ENCODE results near the gene ING1.

The ING1 gene

DNA sequence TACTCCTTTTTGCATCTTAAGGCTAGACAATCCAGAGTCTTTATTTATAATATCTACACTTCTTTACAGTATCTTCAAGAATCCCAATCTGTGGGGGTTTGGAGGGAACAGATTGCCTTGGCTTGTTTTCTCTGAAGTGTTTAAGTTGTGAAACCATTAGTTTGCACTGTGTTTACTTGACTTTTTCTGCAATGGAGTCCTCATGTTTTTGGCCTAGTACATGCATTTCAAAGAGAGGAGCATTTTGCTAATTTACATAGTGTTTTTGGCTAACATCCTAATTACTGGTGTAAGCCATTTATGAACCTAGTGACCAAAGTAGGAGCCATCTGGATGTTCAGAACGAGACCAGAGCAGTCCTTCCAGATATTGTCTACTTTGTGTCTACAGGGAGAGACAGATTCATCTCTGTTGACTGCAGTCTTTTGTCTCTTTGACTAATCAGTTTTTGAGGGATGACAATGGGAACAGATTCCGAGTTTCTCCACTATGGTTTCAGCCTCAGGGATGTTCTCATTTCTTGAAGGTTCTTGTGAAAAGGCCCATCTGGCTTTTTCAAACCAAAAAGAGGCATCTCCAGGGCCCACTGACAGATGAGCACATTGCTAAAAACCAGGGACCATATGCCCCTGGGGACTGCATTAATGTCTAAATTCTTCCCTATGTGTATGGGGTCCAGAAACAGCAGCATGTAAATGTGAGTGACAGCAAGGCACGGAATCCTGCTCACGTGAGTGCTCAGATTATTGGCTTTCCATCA is 53.4 kb downstream of the ING1 start:
- no peak for TF ChIP-seq ZNF274 (IDR thresholded peaks at IDR 0.05; ENCODE audit: low read depth, low read length)
- H3K4me3 ChIP-seq (ENCODE audit: low read length): no peak overlapping the region

DNA sequence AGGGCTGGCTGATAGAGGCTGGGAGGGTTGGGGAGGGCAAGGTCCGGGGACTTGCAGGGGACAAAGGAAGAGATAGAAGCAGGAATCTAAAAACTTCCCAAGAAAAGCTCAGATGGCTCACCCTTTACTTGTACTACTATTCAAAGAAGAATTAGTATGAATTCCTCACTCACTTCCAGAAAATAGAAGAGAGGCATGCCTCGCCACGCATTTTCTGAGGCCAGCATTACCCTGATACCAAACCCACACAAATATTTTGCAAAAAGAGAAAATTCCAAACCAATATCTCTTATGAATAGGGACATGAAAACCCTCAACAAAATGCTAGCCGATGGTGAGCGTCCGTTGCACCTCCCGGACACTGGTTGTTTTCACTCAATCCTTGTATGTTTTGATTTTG is 54.0 kb downstream of the ING1 start:
- TF ChIP-seq ZNF274 (IDR thresholded peaks at IDR 0.05; ENCODE audit: low read depth, low read length): no peak

DNA sequence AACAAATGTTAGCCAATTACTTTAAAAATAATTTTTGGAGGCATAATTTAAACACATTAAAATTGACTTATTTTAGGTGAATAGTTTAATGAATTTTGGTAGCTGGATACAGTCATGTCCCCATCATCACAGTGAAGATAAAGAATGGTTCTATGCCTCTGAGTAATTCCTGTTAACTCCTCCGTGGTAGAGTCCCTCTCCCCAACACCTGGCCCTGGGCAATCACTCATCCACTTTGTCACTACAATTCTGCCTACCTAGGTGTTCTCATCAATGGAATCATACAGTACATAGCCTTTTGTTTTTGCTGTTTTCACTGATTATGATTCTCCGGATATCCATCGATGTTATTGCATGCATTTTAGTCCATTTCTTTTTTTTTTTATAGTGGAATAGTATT is 55.6 kb downstream of the ING1 start:
- no peak overlapping the region for H3K4me3 ChIP-seq (ENCODE audit: low read length)
- no peak for TF ChIP-seq ZNF274 (IDR thresholded peaks at IDR 0.05; ENCODE audit: low read depth, low read length)

More for the DNA sequence above, 54.0 kb downstream of the ING1 start:
- no peak overlapping the region for H3K4me3 ChIP-seq (ENCODE audit: low read length)

DNA sequence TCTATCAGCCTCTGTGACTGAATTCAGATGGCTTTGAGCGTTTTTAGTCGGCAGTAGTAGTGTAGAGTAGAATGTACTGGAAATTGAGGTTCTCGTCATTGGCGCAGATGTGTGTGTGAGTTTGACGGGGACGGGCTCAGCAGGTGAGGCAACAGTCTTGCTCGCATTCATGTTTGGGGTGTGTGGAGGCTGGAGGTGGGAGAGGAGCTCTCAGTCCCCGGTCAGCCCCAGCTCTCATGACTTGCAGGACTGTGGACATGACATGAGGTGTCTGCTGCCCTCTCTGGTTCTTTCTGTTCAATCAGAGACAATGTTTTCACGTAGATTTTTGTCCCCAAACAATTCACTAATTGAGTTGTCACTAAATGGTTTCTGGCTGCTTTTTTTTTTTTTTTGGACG is 57.2 kb downstream of the ING1 start:
- TF ChIP-seq ZNF274 (IDR thresholded peaks at IDR 0.05; ENCODE audit: low read depth, low read length): no peak
- no peak overlapping the region for H3K4me3 ChIP-seq (ENCODE audit: low read length)

DNA sequence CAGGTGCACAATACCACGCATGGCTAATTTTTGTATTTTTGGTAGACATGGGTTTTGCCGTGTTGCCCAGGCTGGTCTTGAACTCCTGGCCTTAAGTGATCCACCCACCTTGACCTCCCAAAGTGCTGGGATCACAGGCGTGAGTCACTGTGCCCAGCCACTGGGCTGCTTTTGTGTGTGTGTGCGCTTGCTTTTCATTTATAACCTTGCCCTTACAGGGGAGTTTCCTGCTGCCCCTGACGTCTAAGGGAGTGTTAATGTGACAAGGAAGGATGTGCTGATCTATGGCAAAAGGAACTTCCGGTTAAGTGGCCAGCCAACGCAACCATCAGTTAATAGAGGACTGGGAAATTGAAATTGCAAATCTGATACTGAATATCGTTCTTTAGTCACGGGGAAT is 57.7 kb downstream of the ING1 start:
- no peak overlapping the region for H3K4me3 ChIP-seq (ENCODE audit: low read length)
- TF ChIP-seq ZNF274 (IDR thresholded peaks at IDR 0.05; ENCODE audit: low read depth, low read length): no peak

DNA sequence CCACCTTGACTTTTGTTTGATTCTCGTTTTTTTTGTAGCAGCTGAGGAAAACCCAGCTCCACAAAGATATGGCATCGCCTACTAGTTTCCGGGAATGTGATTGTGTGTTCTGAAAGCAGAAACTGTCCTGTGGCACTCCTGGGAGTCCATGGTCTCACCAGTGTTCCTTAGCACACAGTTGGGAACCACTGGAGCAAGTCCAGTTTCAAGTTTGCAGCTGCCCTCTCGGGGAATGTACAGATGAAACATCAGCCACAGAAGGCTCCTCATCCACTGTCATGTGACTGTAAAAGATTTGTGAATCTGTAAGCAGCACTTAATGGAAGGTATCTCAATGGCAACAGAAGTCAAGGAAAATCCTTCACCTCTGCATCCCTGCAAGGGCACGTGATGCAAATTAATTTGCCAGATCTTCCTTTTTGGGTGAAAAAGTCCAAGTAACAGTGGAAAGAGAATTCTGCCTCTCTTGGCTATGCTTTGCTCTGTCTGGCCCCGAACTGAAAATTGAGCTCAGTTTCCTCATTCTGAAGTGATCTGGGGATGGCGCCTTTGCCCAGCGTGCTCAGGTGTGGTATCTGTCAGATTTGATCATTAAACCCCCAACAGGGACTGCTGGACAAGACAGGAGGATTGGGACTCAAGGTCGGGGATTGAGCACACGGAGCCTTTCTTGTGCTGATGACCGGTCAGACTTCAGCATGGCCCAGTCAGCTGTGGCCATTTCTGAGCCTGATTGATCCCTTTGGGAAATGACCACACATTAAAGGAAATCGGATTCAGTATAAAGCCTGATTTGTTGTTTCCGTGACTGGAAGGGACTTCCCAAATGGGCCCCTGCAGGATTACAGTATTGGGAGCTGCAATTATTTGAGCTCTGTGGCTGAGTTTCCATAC is 58.8 kb downstream of the ING1 start:
- no peak overlapping the region for H3K4me3 ChIP-seq (ENCODE audit: low read length)
- no peak for TF ChIP-seq ZNF274 (IDR thresholded peaks at IDR 0.05; ENCODE audit: low read depth, low read length)

Measured in GM08714 (cell line).